Lung (tissue), 12 donors: Measurements from ENCODE around the gene LMF1. TPM values are rescaled to one million over a fixed set of nuclear protein-coding genes. Genes with fewer than 3 reads are reported as not detected.

Experiments used
- ATAC-seq: fragments of 200-7000 bp; cut with Tn5 transposase; one replicate; pipeline ENCODE4 v1.9.1; 2020; ENCODE audit warnings: moderate number of reproducible peaks; ENCODE audit not compliant: insufficient read depth, low FRiP score
- DNase-seq, 3 donors: peaks; one replicate each; pipeline ENCODE4 v3.0.0-alpha.2; 2013 to 2017
- H3K27ac ChIP-seq, 2 donors: one replicate each; pipeline ENCODE4 v1.5.1; 2013; ENCODE audit warnings: mild to moderate bottlenecking in 2 of 2, moderate library complexity in 2 of 2, control low read depth in 1 of 2, inconsistent platforms in 1 of 2, low read depth in 1 of 2, low read length in 1 of 2
- H3K27me3 ChIP-seq, 3 donors: one replicate each; pipeline ENCODE4 v1.5.1; 2013; ENCODE audit warnings: low read length in 2 of 3; ENCODE audit not compliant: control insufficient read depth in 3 of 3, insufficient read depth in 3 of 3
- H3K36me3 ChIP-seq, 4 donors: one replicate each; pipeline ENCODE4 v1.5.1; 2013; ENCODE audit warnings: low read length in 4 of 4, mild to moderate bottlenecking in 1 of 4, moderate library complexity in 1 of 4; ENCODE audit not compliant: control insufficient read depth in 4 of 4, insufficient read depth in 4 of 4
- H3K4me1 ChIP-seq, 5 donors: one replicate each; pipeline ENCODE4 v1.5.1; 2013; ENCODE audit warnings: low read length in 5 of 5, mild to moderate bottlenecking in 2 of 5, moderate library complexity in 1 of 5; ENCODE audit not compliant: control insufficient read depth in 5 of 5, insufficient read depth in 5 of 5
- H3K4me3 ChIP-seq: one replicate; pipeline ENCODE4 v1.5.1; 2013; ENCODE audit warnings: mild to moderate bottlenecking, control low read depth, moderate library complexity
- H3K9ac ChIP-seq, 2 donors: one replicate each; pipeline ENCODE4 v1.5.1; 2013; ENCODE audit warnings: low read length in 2 of 2, control low read depth in 1 of 2; ENCODE audit not compliant: insufficient read depth in 1 of 2
- H3K9me3 ChIP-seq, 4 donors: one replicate each; pipeline ENCODE4 v1.5.1; 2013; ENCODE audit warnings: low read length in 3 of 4, mild to moderate bottlenecking in 1 of 4, moderate library complexity in 1 of 4; ENCODE audit not compliant: control insufficient read depth in 4 of 4, insufficient read depth in 3 of 4
- WGBS, 2 donors: extraction: QIAGEN DNeasy Blood & Tissue Kit; methylation state at CpG; one replicate each; pipeline ENCODE4 v1.1.7; 2013; 5-methylcytosine and 5-hydroxymethylcytosine counted together
- polyA plus RNA-seq, 2 donors: library from polyadenylated mRNA; stranded (reverse); fragments of 200-250 nt; gene quantifications; one replicate each; pipeline ENCODE4 v1.2.1, GENCODE V29; 2013
- total RNA-seq, 2 donors: library from RNA; depleted of rRNA in 1 of 2; stranded (reverse); fragments of >200 nt in 1 of 2; gene quantifications; one replicate each; pipeline ENCODE4 v1.2.1, GENCODE V29; 2014 to 2021
- TF ChIP-seq, protein P1 (sequence below): IDR thresholded peaks from 2 replicates; pipeline ENCODE4 v1.5.1; 2012; ENCODE audit warnings: mild to moderate bottlenecking; ENCODE audit errors: control extremely low read depth, extremely low read depth
- donor health status: control.
- donor health status: control.
- donor health status: Bipolar disorder and iron deficiency.
- donor health status: healthy.
- donor health status: DM: yes; HTN: yes; CAD: no.

The LMF1 gene
- total and polyA plus RNA-seq, 4 donors: 9.1 to 23.7 (median 20.6) TPM

DNA sequence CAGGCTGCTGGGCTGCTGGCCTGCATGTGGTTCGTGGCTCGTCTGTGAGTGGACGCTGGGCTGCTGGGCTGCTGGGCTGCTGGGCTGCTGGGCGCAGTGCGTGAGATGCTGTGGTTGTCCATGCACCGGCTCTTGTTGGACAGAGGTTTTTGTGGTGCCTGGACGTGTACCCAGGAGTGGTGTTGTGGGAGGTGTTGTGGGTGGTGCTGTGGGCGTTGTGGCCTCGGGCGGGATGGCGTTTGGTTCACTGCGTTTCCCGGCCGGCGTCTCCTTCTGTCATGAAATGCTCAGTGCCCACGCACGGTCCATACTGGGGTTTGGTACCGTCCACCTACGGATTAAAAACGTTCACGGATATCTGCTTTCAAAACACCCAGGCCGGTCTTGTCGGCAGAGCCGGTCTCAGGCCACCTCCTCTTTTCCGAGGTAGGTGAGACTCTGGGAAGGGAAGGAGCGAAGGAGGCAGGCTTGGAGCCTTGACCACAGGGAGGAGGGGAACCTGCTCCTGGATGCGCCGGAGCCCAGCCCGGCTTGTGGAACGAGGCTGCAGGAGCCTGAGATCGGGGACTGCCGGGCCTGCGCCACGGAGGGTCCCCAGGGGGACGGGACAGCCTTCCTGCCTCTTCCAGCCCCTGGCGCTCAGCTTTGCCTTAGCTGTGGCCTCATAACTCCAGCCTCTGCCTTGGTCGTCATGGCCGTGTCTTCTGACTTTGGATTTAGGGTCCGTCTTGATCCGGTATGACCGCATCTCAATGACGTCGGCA is 140.5 kb downstream of the LMF1 start:
- Histone ChIP-seq H3K27me3 (peaks cover 0 to 3% (median 3%) of the 10 kb centered on the region in 3 donors), H3K36me3 (no peaks in the 10 kb centered on the region), H3K9me3 (peaks cover 0 to 6% (median 1%) of the 10 kb centered on the region in 4 donors), H3K4me1 (peaks cover 0 to 9% (median 0%) of the 10 kb centered on the region in 5 donors), H3K9ac (no peak overlapping the region), H3K4me3 (no peak overlapping the region), H3K27ac (no peak overlapping the region)
- TF ChIP-seq, protein P1, sequence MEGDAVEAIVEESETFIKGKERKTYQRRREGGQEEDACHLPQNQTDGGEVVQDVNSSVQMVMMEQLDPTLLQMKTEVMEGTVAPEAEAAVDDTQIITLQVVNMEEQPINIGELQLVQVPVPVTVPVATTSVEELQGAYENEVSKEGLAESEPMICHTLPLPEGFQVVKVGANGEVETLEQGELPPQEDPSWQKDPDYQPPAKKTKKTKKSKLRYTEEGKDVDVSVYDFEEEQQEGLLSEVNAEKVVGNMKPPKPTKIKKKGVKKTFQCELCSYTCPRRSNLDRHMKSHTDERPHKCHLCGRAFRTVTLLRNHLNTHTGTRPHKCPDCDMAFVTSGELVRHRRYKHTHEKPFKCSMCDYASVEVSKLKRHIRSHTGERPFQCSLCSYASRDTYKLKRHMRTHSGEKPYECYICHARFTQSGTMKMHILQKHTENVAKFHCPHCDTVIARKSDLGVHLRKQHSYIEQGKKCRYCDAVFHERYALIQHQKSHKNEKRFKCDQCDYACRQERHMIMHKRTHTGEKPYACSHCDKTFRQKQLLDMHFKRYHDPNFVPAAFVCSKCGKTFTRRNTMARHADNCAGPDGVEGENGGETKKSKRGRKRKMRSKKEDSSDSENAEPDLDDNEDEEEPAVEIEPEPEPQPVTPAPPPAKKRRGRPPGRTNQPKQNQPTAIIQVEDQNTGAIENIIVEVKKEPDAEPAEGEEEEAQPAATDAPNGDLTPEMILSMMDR: no peak
- no peak for DNase-seq
- 85 to 86% methylated on average over 43 of the region's 43 CpGs for WGBS, 2 donors
- no peak for ATAC-seq

GRCh38 chr16:828891-829290 is 141.9 kb downstream of the LMF1 start:
- peaks cover 3 to 5% (median 3%) of the 10 kb centered on the region in 3 donors for H3K27me3 ChIP-seq
- no peak overlapping the region for H3K27ac ChIP-seq
- TF ChIP-seq, protein P1: no peak
- H3K9ac ChIP-seq: no peak overlapping the region
- H3K4me3 ChIP-seq: no peak overlapping the region
- no peak for ATAC-seq
- no peak for DNase-seq
- H3K4me1 ChIP-seq: peaks cover 0 to 12% (median 6%) of the 10 kb centered on the region in 5 donors
- peaks cover 0 to 2% (median 0%) of the 10 kb centered on the region in 4 donors for H3K9me3 ChIP-seq
- no peaks in the 10 kb centered on the region for H3K36me3 ChIP-seq
- WGBS, 2 donors: 85 to 90% methylated on average over 16 to 17 of the region's 17 CpGs

DNA sequence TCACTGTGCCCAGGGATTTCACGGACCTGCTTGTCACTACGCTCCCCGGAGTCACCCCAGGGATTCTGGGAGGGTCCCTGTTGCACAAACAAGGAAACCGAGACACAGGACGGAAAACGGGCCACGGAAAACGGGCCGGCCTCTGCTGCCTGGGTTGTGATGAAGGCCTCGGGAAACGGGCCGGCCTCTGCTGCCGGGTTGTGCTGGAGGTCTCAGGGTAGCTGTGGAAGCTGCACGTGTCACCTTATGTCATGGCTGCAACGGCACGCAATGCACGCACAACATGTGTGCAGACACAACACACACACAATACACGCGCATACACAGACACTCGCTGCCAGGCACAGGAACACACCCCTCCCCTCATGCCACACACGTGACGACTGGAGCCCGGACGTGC is 143.3 kb downstream of the LMF1 start:
- Histone ChIP-seq H3K27ac (no peak overlapping the region), H3K27me3 (peaks cover 3 to 5% (median 3%) of the 10 kb centered on the region in 3 donors), H3K4me1 (peaks cover 0 to 12% (median 6%) of the 10 kb centered on the region in 5 donors), H3K9ac (no peak overlapping the region), H3K9me3 (peaks cover 0 to 2% (median 0%) of the 10 kb centered on the region in 4 donors), H3K4me3 (no peak overlapping the region), H3K36me3 (no peaks in the 10 kb centered on the region)
- TF ChIP-seq, protein P1: no peak
- 92 to 94% methylated on average over 24 of the region's 24 CpGs for WGBS, 2 donors
- no peak for ATAC-seq
- DNase-seq: no peak
